GM13977 (cell line): ENCODE results near the gene HIGD2A.

Experiments
- DNase-seq: peaks from one replicate; pipeline ENCODE4 v3.0.0; 2012; ENCODE audit warnings: low spot score
- CTCF ChIP-seq: IDR thresholded peaks from 2 replicates; pipeline ENCODE4 v1.5.1; 2012; ENCODE audit warnings: mild to moderate bottlenecking, control low read depth; ENCODE audit not compliant: insufficient read depth; ENCODE audit errors: extremely low read depth, missing control alignments
- in situ Hi-C: fragments of 300-500 bp; cut with MboI; formaldehyde crosslinking; loops from one replicate; pipeline ENCODE4 v1.12.0; 2022; ENCODE audit warnings: low sequenced_read_pairs, low pct_unique_long_range_greater_than_20kb, mixed read lengths, inconsistent platforms; ENCODE audit not compliant: unreplicated experiment

Gene HIGD2A

GRCh38 chr5:176424181-176424580 is 35.6 kb downstream of the HIGD2A start:
- DNase-seq = no peak
- in situ Hi-C loops = no loop called here
- no peak for TF ChIP-seq CTCF

DNA sequence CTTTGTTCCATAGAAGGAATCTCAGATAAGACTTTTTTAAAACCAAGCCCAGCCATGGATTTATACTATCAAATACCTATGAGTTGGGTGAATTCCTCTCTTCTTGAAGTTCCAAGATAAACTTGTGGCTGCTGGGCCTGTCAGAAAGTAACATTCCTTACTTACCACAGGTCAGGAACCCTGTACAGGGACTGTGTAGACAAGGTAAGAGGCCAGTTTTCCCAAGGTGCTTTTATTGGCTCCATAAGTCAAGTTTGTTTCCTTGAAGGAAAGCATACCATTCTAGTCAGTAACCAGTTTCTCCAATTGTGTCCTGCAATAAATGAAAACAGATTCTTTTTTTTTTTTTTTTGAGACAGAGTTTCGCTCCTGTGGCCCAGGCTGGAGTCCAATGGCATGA is 36.6 kb downstream of the HIGD2A start:
- TF ChIP-seq CTCF = no peak
- no peak for DNase-seq

DNA sequence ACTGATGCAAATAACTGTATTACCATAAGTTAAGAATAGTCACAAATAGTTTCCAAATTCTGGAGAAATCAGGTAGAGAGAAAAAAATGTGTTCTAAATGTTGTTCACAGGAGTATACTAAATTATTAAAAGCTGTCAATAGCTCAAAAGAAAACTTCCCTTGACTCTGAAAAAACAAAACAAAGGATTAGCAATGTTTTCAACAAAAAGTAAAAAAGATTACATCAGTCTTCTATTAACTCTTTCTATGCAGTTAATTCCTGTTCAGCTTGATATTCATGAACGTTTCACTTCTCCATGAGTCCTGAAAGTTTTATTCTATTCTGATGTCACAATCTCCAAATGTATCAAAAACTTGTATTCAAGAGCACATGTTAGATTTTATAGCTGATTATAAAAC is 37.2 kb downstream of the HIGD2A start:
- in situ Hi-C loops = no loop called here
- no peak for TF ChIP-seq CTCF
- DNase-seq = no peak

More for the DNA sequence above, 36.6 kb downstream of the HIGD2A start:
- in situ Hi-C loops = no loop called here

DNA sequence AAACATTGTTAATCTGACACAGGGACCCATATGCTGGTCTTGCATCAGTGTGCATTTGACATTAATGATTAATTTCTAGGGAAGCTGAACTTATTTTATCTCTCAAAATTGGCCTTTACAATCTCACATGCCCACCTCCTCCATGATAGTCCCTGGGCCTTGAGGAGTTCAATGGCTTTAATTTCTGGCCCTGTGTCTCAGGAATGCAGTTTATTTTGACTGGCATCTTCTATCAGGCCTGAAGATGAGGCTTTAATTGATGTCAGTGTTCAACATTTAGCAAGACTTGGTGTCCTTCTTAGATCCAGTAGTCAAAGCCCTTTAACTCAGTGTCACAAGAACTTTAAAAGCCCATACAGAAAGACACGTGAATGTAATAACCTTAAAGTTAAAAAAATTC is 38.3 kb downstream of the HIGD2A start:
- DNase-seq = no peak
- no peak for TF ChIP-seq CTCF
- in situ Hi-C loops = no loop called here

DNA sequence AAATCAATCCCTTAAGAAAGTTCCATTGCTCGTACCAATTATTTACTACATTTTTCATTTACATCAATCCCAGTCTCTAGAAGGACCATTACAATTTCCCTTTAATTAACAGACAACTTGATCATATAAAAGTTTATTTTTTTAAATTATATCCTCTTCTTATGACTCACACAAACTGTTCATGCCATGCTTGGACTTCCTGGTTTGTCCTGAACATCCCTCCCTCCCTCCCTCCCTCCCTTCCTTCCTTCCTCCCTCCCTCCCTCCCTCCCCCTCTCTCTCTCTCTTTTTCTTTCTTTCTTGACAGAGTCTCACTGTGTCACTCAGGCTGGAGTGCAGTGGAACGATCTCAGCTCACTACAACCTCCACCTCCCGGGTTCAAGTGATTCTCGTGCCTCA is 39.4 kb downstream of the HIGD2A start:
- DNase-seq = no peak
- in situ Hi-C loops = no loop called here
- no peak for TF ChIP-seq CTCF

GRCh38 chr5:176429972-176430371 is 41.4 kb downstream of the HIGD2A start:
- TF ChIP-seq CTCF = no peak
- in situ Hi-C loops = no loop called here
- no peak for DNase-seq

- TF ChIP-seq CTCF = no peak
- in situ Hi-C loops = no loop called here
Measured at GRCh38 chr5:176432707-176433106, 44.2 kb downstream of the HIGD2A start.

More at GRCh38 chr5:176432707-176433106, 44.2 kb downstream of the HIGD2A start:
- no peak for DNase-seq
